NCI-H526 treated with DMSO at 0.1 percent for 48 hours (cell line): ENCODE results near the gene NCF2.

Source experiments
- DNase-seq: peaks from one replicate; lab custom pipeline; 2025; lab: John Stamatoyannopoulos, UW

NCF2 gene

DNA sequence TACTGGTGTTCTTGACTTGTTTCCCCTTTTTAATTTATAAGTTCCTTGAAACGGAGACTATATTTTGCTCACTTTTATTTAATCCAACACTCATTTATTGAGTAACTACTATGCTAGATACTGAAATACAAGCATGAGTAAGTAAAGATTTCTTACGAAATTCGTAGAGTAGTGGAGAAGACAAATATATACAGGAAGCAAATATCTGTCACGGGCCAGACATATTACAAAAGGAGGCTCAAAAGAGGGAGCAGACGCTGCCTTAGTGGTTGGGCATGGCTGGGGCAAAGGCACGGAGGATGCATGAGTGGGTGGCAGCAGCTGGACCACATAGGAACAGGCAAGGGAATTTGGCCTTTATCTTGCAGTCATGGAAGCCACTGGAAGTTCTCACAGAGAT lies 6.8 kb downstream of the NCF2 start:
- no peak for DNase-seq

DNA sequence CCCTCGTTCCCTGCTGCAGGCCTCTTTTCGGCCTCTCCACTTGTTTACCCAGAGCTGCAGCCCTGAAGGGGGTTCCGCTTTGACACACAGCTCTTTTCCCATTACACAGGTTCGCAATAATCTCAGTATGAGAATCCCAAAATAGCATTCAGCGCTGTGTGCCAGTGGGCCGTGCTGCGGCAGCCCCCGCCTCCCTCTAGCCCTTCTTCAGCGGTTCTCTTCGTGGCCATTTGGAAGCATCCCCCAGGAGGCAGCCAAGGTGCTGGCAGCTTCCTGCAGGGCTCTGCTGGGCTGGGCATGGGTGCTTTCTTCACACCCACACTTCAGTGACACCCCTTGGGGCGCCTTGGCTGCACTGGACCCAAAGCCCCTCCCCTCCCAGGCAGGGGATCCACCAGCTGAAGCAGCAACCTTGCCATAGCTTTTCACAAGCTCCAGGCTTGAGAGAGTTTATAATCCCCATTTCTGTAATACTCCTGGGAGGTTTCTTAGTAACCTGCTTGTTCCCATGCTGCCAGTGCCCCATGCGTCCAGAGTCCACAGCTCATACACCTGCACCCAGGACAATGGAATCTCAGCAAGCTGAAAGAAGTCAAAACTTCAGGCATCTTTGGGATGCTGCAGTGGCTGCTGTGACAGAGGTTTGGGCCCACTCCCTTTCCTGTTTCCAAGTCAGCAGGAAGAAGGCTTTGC lies 8.1 kb downstream of the NCF2 start:
- no peak for DNase-seq

DNA sequence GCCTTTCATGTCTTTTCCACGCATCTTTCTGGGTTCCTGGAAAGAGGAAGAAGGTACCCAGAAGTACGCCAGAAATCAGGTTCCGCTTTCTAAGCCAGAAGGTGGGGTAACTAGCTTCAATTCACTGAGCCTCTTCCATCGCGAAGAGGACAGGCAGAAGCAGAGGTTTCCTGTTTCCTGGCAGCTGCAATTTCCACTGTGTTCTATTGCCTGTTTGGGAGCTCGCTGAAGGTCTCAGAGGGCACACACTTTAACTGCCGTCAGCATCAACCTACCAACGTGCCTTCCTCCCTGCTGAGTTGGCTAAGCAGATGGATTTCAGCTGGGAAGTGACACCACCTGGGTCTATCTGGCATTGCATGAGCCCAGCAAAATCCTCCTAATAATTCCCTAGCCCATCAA lies 10.0 kb downstream of the NCF2 start:
- DNase-seq, result peak; percentile 69

DNA sequence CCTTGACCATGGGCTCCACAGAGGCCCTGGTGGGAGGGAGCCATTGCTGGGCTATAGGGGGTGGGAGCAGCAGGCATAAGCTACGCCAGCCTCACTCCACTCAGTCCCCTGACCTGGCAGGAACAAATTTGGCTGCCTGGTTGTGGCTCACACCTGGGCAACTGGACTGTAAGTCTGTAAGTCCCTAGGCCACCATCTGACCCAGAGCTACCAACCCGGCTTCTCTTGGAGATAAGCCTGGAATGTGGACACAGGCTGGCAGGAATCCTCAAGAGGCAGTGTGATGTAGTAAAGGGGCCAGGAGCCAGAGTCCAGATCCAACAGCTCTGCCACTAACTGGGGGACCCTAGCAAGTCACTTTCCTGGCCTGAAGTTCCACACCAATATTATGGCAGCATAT lies 11.4 kb downstream of the NCF2 start:
- no peak for DNase-seq

DNA sequence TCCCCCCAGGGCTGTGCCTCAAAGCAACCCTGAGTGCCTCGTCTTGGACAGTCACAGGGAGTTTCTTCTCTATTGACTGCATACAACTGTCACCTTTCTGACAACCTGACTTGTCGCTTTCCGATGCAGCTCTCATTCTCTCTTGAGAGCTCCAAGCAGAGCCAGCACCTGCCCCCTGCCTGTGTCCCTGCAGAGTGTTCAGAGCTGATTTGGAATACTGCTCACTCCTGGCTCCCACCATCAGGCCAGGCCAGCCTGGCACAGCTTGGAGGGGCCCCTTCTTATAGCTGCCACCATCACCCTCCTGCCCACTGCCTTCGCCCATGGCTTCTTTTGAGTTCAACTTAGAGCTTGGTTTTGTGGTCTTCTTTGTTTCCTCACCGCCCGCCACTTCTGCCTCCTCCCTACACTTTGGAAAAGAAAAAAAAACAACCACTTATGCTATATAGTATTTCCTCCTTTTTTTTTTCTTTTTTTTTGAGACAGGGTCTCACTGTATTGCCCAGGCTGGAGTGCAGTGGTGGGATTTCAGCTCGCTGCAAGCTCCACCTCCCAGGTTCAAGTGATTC lies 12.3 kb downstream of the NCF2 start:
- DNase-seq, result no peak

- no peak for DNase-seq
Observed at GRCh38 chr1:183576537-183576936, 13.7 kb downstream of the NCF2 start.

DNA sequence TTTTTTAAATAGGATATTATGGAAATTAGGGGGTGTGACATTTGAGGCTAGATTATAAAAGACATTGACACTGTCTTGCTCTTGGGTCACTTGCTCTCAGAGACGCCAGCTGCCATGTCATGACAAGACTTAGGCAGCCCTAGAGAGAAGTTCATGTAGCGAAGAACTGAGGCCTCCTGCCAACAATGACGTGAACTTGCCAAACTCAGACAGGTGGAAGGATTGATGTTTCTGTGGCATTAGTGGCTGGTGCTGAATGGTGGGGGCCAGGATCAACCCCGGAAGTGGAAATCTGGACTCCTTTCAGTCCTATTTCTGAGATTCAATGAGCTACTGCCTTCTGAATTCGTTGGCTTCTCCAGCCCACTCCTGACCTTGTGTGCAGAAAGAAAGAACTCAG lies 14.7 kb downstream of the NCF2 start:
- DNase-seq, result no peak

DNA sequence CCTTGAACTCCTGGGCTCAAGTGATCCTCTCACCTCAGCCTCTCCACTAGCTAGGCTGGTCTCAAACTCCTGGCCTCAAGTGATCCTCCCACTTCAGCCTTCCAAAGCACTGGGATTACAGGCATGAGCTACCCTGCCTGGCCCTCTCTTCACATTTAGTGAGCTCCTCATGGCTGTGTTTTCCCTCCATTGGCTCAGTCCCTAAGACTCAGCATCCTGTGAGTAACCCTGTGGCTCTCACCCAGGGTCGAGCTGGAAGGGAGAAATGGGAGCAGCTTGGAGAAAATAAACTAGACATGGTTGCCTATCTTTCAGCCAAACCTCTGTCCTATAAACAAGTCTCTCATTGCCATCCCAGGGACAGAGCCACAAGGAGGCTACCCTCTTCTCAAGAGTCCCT lies 17.5 kb downstream of the NCF2 start:
- DNase-seq, result no peak

DNA sequence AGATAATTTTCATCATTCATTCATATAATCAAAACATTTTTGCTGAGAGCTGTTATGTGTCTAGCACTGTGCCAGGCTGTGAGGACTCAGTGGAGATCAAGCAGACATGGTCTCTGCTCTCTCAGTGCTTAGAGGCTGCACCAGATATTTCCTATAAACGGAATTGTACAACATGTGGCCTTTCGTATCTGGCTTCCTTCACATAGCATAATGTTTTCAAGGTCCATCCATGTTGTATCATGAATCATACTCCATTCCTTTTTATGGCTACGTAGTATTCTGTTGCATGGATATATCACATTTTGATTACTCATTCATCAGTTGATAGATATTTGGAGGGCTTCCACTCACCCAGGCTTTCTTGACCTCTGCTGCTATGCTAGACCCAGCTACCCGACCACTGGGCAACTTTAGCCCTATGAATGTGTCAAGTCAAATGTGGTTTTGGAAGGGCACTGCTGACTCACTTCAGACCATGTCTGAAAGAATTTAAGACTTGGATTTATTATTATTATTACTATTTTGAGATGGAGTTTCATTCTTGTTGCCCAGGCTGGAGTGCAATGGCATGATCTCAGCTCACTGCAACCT lies 18.5 kb downstream of the NCF2 start:
- DNase-seq, result no peak

DNA sequence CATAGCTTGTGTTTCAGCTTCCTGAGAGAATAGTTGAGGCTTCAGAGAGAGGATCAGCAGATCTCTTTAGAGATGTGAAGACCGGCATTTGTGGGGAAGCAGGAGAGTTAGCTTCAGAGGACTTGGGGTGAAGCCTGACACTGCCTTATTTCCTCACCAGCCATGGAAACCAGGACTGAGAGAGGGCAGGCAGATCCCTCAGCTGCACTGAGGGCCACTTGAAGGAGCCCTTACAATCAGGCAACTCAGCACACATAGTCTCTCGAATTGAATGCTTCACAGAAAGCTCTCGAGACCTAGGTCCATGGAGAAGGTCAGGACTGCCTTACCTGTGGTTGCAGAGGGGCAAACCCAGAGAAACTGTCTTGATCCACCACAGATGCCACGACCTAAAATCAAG lies 19.8 kb downstream of the NCF2 start:
- DNase-seq, result no peak

DNA sequence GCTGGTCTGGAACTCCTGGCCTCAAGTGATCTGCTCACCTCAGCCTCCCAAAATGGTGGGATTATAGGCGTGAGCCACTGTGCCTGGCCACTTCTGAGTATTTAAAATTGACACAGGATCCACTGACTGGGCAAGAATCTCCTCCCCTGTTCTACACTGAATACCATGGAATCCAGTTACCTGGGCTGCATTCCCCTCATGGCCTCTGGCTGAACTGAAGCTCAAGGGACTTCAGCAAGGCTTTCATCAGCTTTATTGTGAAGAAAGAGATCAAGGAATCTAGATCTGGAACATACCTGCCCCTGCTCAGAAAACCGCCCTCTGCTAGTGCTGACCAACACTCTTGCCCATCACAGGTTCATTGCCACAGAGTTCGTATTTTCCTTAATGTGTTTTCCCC lies 20.5 kb downstream of the NCF2 start:
- no peak for DNase-seq

DNA sequence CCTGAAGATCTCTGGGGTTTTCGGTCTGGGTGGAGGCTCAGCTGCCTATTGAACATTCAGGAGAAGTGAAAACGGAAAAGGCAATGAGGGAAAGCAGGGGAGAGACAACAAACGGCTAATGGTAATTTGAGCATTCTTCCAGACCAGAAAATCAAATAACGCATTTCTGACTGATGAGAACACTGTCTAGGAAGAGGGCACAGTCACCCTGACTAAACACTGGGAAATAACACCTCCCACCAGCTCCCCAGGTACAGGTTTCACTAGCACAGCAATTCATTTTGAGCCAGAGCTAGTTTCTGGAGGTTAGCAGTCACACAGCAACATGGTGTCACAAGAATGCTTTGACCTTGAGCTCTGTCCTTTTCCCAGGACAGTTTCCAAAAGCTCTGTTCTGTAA lies 21.1 kb downstream of the NCF2 start:
- no peak for DNase-seq

GRCh38 chr1:183568176-183569021 lies 21.9 kb downstream of the NCF2 start:
- DNase-seq, result no peak

DNA sequence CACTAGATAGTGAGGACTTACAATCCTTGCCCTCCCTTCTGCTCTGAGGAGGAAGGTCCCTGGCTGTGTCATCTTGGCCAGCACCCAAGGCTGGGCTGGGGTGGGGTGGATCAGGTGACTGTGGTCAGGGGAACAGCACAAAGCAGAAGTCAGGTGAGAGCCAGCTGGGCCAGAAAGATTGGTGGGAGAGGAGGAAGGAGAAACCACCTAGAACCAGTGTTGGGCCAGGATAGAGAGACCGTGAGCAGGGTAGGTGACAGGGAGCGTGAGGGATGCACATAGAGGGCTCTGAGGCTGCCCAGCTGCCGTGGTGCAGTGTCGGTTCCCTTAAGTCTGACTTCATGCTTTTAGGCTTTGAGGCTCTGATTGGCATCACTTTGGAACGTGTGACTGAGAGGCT lies 22.7 kb downstream of the NCF2 start:
- no peak for DNase-seq

- no peak for DNase-seq
Observed at GRCh38 chr1:183566026-183566425, 24.2 kb downstream of the NCF2 start.

DNA sequence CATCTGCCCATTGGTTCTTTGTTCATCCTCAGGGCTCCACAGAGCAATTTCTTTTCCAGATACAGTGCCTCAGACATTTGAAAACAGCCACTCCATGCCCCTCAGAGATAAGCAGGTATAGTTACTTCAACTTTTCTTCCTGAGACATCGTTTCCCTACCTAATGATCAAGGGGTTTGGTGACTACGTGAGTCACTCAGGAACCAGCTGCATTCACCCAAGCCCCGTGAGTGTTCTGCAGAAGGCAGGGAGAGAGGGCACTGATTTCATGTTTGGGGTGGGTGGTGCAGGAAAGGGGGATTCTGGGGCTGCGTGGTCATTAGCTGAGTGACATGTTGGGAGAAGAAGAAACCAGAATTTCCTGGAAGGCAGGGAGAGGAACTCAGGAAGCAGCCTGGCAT lies 25.0 kb downstream of the NCF2 start:
- DNase-seq, result no peak

DNA sequence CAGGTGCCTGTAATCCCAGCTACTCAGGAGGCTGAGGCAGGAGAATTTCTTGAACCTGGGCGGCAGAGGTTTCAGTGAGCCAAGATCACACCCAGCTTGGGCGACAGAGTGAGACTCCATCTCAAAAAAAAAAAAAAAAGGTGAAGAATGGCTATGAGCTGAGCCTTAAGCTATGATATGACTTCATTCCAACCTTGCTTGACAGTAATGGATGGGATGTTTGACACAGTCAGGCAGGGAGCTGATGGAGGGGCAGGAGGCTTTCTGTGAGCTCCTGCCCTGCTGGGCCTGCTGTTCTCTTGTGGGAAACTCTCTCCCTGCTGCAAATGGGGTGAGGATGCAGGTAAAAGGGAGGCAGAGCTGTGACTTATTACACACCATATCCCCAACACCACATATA lies 27.6 kb downstream of the NCF2 start:
- DNase-seq, result no peak

DNA sequence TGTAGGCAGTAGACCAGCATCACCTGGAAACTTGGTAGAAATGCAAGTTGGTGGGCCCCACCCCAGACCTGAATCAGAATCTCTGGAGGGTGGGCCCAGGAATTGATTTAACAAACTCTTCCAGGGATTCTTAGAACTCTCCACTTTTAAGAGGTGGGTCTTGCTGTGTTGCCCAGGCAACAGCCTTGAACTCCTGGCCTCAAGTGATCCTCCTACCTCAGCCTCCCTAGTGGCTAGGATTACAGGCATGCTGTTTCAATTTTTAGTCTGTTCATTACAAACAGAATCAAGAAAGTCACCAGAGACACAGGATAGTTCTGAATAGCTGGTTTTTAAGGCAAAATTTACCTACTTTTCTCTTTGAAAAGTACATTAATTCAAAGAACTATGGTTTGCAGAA lies 31.2 kb downstream of the NCF2 start:
- no peak for DNase-seq

DNA sequence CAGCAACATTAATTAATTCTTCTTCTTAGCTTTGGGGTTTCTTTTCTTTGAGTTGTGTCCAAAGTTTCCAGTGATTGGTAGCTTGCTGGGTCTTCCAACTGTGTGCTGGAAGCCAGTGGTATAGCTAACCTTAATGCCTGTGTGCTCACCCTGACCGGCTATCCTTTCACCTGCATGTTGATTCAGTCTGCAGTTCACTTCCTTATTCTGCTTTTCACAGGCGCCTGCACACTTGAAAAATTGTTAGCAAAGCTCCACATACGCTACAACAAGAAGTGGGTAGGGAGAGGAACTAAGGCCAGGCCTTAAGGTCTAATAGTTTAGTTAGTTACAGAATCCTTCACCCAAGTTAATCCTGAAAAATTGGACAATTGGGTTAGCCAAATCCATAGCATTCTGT lies 35.7 kb downstream of the NCF2 start:
- no peak for DNase-seq

DNA sequence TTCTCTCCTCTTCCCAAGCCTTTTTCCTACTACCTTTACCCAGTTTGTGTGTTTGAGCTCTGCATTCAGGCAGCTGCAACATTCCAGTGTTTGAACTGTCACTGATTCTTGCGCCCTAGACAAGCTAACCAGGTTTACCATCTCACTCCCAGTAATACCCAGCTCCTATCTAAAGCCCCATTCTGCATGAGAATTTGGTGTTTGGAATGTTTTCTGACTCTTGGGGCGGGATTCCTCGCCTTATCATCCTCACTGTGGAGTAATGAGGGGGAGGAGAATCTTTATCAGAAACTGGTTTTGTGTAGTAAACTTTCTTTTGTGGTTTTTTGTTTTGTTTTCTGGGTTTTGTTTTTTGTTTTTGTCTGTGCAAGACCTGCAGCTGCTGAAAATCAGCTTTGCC lies 36.5 kb downstream of the NCF2 start:
- DNase-seq, result no peak

- DNase-seq, result no peak
Observed at GRCh38 chr1:183553331-183553730, 36.9 kb downstream of the NCF2 start.

GRCh38 chr1:183552891-183553290 lies 37.4 kb downstream of the NCF2 start:
- no peak for DNase-seq

GRCh38 chr1:183552441-183552840 lies 37.8 kb downstream of the NCF2 start:
- no peak for DNase-seq
